K562 (cell line): Measurements from ENCODE around the gene ROPN1L. TPM values are rescaled to one million over a fixed set of nuclear protein-coding genes. Genes with fewer than 3 reads are reported as not detected.

Experiments
- BACH1 ChIP-seq: fragments of 200-800 bp; sonication (Bioruptor generic); IDR thresholded peaks from 2 replicates; pipeline ENCODE4 v1.6.1; 2016; ENCODE audit warnings: missing genetic modification characterization, missing compliant biosample characterization
- BCOR ChIP-seq: fragments of 450-650 bp; IDR thresholded peaks from 2 replicates; pipeline ENCODE4 v1.6.1; 2016
- CBFB ChIP-seq: sonication (generic); formaldehyde crosslinking; IDR thresholded peaks from 2 replicates; pipeline ENCODE4 v1.4.0; 2020; ENCODE audit warnings: mild to moderate bottlenecking, missing genetic modification reagents
- CCNT2 ChIP-seq: IDR thresholded peaks from 2 replicates; pipeline ENCODE4 v1.6.1; 2011; ENCODE audit warnings: borderline replicate concordance, low read depth, mild to moderate bottlenecking, moderate library complexity, mixed read lengths, low read length; ENCODE audit not compliant: insufficient read length; ENCODE audit errors: extremely low read depth
- DMBX1 ChIP-seq: fragments of 250-450 bp; sonication (Bioruptor Pico); IDR thresholded peaks from 2 replicates; pipeline ENCODE4 v1.8.0; 2022; ENCODE audit warnings: inconsistent platforms, mild to moderate bottlenecking, moderate library complexity, borderline replicate concordance
- JUN ChIP-seq, 2 experiments: sonication (generic) in 1 of 2; formaldehyde crosslinking in 1 of 2; IDR thresholded peaks; 2 replicates each; pipeline versions ENCODE4 v1.6.1 to v1.8.0; 2012 to 2022; ENCODE audit warnings: borderline replicate concordance in 2 of 2, mild to moderate bottlenecking in 2 of 2, improper control_type of control experiment in 1 of 2, low read depth in 1 of 2, low read length in 1 of 2, missing genetic modification reagents in 1 of 2
- MAZ ChIP-seq, 2 experiments: fragments of 450-650 bp in 1 of 2; sonication (generic) in 1 of 2; formaldehyde crosslinking; IDR thresholded peaks in 1 of 2; conservative IDR thresholded peaks in 1 of 2; 2 replicates each; pipeline versions ENCODE4 v1.4.0 to v1.5.0; 2020; ENCODE audit warnings: mild to moderate bottlenecking in 1 of 2, missing genetic modification reagents in 1 of 2
- MTA1 ChIP-seq: fragments of 450-650 bp; IDR thresholded peaks from 2 replicates; pipeline ENCODE4 v1.6.1; 2017; ENCODE audit warnings: borderline replicate concordance
- NR2C2 ChIP-seq, 2 experiments: fragments of 200-800 bp in 1 of 2; sonication (Bioruptor generic) in 1 of 2; sonication (generic) in 1 of 2; formaldehyde crosslinking in 1 of 2; IDR thresholded peaks; 2 replicates each; pipeline versions ENCODE4 v1.6.1 to v1.8.0; 2016 to 2022; ENCODE audit warnings: mild to moderate bottlenecking in 1 of 2, missing compliant biosample characterization in 1 of 2, missing genetic modification characterization in 1 of 2, missing genetic modification reagents in 1 of 2
- NR2F6 ChIP-seq: fragments of 450-650 bp; formaldehyde crosslinking; IDR thresholded peaks from 2 replicates; pipeline ENCODE4 v1.4.0; 2020; ENCODE audit warnings: mild to moderate bottlenecking
- SMAD3 ChIP-seq: fragments of 450-650 bp; formaldehyde crosslinking; conservative IDR thresholded peaks from 2 replicates; pipeline ENCODE4 v1.4.0; 2020; ENCODE audit warnings: mild to moderate bottlenecking
- SMARCC2 ChIP-seq: fragments of 450-650 bp; IDR thresholded peaks from 2 replicates; pipeline ENCODE4 v1.6.1; 2017; ENCODE audit warnings: antibody characterized with exemption, moderate library complexity, mild to moderate bottlenecking, low read depth
- SNIP1 ChIP-seq: fragments of 450-650 bp; IDR thresholded peaks from 2 replicates; pipeline ENCODE4 v1.7.1; 2017; ENCODE audit warnings: low read depth, mild to moderate bottlenecking
- SOX6 ChIP-seq: fragments of 450-650 bp; IDR thresholded peaks from 2 replicates; pipeline ENCODE4 v1.6.1; 2014; ENCODE audit warnings: mild to moderate bottlenecking
- SPI1 ChIP-seq: IDR thresholded peaks from 2 replicates; pipeline ENCODE4 v1.6.1; 2011; ENCODE audit warnings: low read depth, low read length, control low read depth, borderline replicate concordance
- SRF ChIP-seq, 2 experiments: fragments of 250-450, 450-650 bp in 1 of 2; sonication (Bioruptor Pico) in 1 of 2; sonication (generic) in 1 of 2; formaldehyde crosslinking; IDR thresholded peaks; 2 replicates each; pipeline versions ENCODE4 v1.5.0 to v1.5.1; 2020 to 2022; ENCODE audit warnings: mild to moderate bottlenecking in 1 of 2, missing genetic modification reagents in 1 of 2
- TBL1XR1 ChIP-seq, 2 experiments: IDR thresholded peaks; 2 replicates each; pipeline ENCODE4 v1.6.1; 2012; ENCODE audit warnings: improper control_type of control experiment in 2 of 2, low read length in 2 of 2, mild to moderate bottlenecking in 1 of 2
- TCF7 ChIP-seq: sonication (generic); IDR thresholded peaks from 2 replicates; pipeline ENCODE4 v1.6.1; 2016; ENCODE audit warnings: antibody characterized with exemption, borderline replicate concordance
- ZFX ChIP-seq: sonication (generic); formaldehyde crosslinking; IDR thresholded peaks from 2 replicates; pipeline ENCODE4 v1.8.0; 2022; ENCODE audit warnings: mild to moderate bottlenecking, missing genetic modification reagents, moderate library complexity
- ZNF239 ChIP-seq: fragments of 250-450 bp; sonication (Bioruptor Pico); IDR thresholded peaks from 2 replicates; pipeline ENCODE4 v1.4.0; 2020; ENCODE audit warnings: mild to moderate bottlenecking
- ZNF583 ChIP-seq: fragments of 250-450 bp; sonication (Bioruptor Pico); IDR thresholded peaks from 2 replicates; pipeline ENCODE4 v1.4.0; 2020
- polyA plus RNA-seq, 8 experiments: library from polyadenylated mRNA; depleted of rRNA in 4 of 8; stranded (reverse) in 5 of 8; unstranded in 3 of 8; fragments of >200 nt; fragmentation: Nextera tagmentation in 2 of 8; fragmentation: Illumina TruSeq in 1 of 8; extraction: Ambion mirVana in 2 of 8; extraction: Trizol in 1 of 8; gene quantifications; 2 replicates each; pipeline versions ENCODE4 v1.2.1 to v1.2.3, GENCODE V29; 2011 to 2014; ENCODE audit warnings: inconsistent platforms in 1 of 8, missing spikeins in 1 of 8
- total RNA-seq, 7 experiments: library from RNA; depleted of rRNA in 6 of 7; stranded (reverse); fragments of >200 nt in 6 of 7; fragmentation: Illumina TruSeq in 2 of 7; extraction: Trizol in 2 of 7; gene quantifications; 2 replicates each; pipeline versions ENCODE4 v1.2.1 to v1.2.3, GENCODE V29; 2011 to 2021; ENCODE audit warnings: low replicate concordance in 1 of 7
- TF ChIP-seq, protein P1 (sequence below): fragments of 250-450 bp; sonication (Bioruptor Pico); IDR thresholded peaks from 2 replicates; pipeline ENCODE4 v1.5.0; 2021
- TF ChIP-seq, protein P2 (sequence below): sonication (generic); formaldehyde crosslinking; IDR thresholded peaks from 2 replicates; pipeline ENCODE4 v1.8.1; 2023; ENCODE audit warnings: mild to moderate bottlenecking, missing genetic modification reagents
- TF ChIP-seq, protein P3 (sequence below): fragments of 200-800 bp; sonication (Bioruptor generic); IDR thresholded peaks from 2 replicates; pipeline ENCODE4 v1.6.1; 2017; ENCODE audit warnings: missing genetic modification characterization, missing compliant biosample characterization

The ROPN1L gene
- total and polyA plus RNA-seq, 9 of the 15 experiments (the other 6 are each of a cell fraction or from before 2014, with no cell fraction given), result 0.04 to 0.85 (median 0.24) TPM; not detected in 3

DNA sequence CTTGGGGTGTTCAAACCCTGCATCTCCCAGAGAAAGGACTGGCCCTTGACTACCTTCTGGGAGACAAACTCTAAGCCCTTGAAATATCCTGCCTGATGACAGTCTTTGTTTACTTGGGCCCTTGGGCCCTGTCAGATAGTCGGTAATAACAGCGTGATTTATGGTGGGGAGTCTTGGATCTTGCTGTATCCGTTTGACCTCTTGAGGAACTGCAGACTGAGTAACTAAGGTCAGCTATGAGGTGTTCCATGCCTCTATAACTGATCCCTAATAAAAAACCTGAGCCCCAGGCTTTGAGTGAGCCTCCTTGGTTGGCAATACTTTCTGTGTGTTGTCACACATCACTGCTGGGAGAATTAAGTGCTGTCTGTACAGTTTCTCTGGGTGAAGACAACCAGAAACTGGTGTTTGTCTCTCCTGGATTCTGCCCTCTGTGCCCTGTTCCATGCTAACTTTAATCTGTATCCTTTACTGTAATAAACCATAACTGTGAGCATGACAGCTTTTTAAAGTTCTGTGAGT, 66.0 kb downstream of the ROPN1L start (continued):
- TF ChIP-seq JUN (IDR thresholded peaks at IDR 0.05; ENCODE audit: borderline replicate concordance, low read depth, low read length) (peak; percentile 83), JUN (CRISPR knock-in tag; IDR thresholded peaks at IDR 0.05; ENCODE audit: borderline replicate concordance) (no peak), SOX6 (peak; percentile 91), TBL1XR1 (IDR thresholded peaks at IDR 0.05; ENCODE audit: low read length in 2 of 2) (peak in 1 of 2 experiments; percentile 96; a peak in 2 of 4 replicates), BCOR (peak; percentile 70), ZNF239 (CRISPR knock-in tag) (peak; percentile 28; the same call in 1 of the 2 replicates), BACH1 (peak; percentile 64), DMBX1 (CRISPR knock-in tag) (peak; percentile 68; the same call in 1 of the 2 replicates), ZNF583 (CRISPR knock-in tag) (no peak), TCF7 (peak; percentile 85), CCNT2 (peak; percentile 77), SMAD3 (CRISPR knock-in tag) (peak; percentile 44; the same call in 1 of the 2 replicates), ZFX (CRISPR knock-in tag) (peak; percentile 65), NR2F6 (CRISPR knock-in tag) (0 out of 2 replicates have a peak, but pooled peaks have one; percentile 55), MTA1 (peak; percentile 55; the same call in 1 of the 2 replicates), NR2C2 (CRISPR knock-in tag; IDR thresholded peaks at IDR 0.05) (peak; percentile 59), NR2C2 (tag; IDR thresholded peaks at IDR 0.05) (peak; percentile 94), CBFB (CRISPR knock-in tag) (no peak), SMARCC2 (peak; percentile 41; the same call in 1 of the 2 replicates), SNIP1 (peak; percentile 32; the same call in 1 of the 2 replicates), SRF (CRISPR knock-in tag; IDR thresholded peaks at IDR 0.05) (peak in 1 of 2 experiments; percentile 39; a peak in 1 of 4 replicates), MAZ (CRISPR knock-in tag; conservative IDR thresholded peaks at IDR 0.05 in 1 of 2, IDR thresholded peaks at IDR 0.05 in 1 of 2) (peak; percentile 41 to 59; a peak in 1 of 4 replicates), SPI1 (peak; percentile 72)
- TF ChIP-seq, protein P1, sequence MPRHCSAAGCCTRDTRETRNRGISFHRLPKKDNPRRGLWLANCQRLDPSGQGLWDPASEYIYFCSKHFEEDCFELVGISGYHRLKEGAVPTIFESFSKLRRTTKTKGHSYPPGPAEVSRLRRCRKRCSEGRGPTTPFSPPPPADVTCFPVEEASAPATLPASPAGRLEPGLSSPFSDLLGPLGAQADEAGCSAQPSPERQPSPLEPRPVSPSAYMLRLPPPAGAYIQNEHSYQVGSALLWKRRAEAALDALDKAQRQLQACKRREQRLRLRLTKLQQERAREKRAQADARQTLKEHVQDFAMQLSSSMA (CRISPR knock-in tag), result no peak
- TF ChIP-seq, protein P2, sequence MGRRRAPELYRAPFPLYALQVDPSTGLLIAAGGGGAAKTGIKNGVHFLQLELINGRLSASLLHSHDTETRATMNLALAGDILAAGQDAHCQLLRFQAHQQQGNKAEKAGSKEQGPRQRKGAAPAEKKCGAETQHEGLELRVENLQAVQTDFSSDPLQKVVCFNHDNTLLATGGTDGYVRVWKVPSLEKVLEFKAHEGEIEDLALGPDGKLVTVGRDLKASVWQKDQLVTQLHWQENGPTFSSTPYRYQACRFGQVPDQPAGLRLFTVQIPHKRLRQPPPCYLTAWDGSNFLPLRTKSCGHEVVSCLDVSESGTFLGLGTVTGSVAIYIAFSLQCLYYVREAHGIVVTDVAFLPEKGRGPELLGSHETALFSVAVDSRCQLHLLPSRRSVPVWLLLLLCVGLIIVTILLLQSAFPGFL (CRISPR knock-in tag), result no peak
- TF ChIP-seq, protein P3, sequence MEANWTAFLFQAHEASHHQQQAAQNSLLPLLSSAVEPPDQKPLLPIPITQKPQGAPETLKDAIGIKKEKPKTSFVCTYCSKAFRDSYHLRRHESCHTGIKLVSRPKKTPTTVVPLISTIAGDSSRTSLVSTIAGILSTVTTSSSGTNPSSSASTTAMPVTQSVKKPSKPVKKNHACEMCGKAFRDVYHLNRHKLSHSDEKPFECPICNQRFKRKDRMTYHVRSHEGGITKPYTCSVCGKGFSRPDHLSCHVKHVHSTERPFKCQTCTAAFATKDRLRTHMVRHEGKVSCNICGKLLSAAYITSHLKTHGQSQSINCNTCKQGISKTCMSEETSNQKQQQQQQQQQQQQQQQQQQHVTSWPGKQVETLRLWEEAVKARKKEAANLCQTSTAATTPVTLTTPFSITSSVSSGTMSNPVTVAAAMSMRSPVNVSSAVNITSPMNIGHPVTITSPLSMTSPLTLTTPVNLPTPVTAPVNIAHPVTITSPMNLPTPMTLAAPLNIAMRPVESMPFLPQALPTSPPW (CRISPR knock-in tag), result peak; percentile 55
